GM18909 (cell line): ENCODE measurements around the gene EIF5A.
A peak's percentile ranks its signal among the peaks of the same experiment; 100 is the strongest.

Source experiments
- ATAC-seq: cut with Tn5 transposase; IDR thresholded peaks from one replicate; pipeline ENCODE4 v1.9.1; 2021; ENCODE audit warnings: mild to moderate bottlenecking; ENCODE audit not compliant: unreplicated experiment, poor library complexity

Gene EIF5A

DNA sequence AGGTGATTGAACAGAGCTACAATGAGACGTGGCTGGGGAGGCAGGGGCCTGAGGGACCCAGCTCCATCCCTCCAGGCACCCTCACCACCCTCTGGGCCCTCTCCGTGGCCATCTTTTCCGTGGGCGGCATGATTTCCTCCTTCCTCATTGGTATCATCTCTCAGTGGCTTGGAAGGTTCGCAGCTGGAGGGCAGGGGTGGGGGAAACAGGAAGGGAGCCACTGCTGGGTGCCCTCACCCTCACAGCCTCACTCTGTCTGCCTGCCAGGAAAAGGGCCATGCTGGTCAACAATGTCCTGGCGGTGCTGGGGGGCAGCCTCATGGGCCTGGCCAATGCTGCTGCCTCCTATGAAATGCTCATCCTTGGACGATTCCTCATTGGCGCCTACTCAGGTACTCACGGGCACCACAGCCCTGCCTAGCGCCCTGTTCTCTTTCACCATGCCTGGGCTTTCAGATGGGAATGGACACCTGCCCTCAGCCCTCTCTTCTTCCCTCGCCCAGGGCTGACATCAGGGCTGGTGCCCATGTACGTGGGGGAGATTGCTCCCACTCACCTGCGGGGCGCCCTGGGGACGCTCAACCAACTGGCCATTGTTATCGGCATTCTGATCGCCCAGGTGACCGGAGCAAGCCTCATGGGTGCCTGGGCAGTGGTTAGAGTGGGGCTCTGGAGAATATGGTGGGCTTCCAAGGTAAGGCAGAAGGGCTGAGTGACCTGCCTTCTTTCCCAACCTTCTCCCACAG lies 23.8 kb upstream of the EIF5A start:
- no peak for ATAC-seq

GRCh38 chr17:7284911-7285310 lies 22.5 kb upstream of the EIF5A start:
- ATAC-seq = no peak

DNA sequence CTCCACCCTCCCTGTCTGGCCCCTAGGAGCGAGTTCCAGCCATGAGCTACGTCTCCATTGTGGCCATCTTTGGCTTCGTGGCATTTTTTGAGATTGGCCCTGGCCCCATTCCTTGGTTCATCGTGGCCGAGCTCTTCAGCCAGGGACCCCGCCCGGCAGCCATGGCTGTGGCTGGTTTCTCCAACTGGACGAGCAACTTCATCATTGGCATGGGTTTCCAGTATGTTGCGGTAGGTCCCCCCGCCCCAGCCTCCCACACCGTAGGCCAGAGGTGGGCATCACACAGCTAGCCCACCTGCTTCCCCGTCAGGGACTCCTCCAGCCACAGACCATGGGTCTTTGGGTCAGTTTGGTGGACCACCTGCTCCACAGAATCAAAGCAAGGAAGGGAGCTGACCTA lies 21.7 kb upstream of the EIF5A start:
- no peak for ATAC-seq

DNA sequence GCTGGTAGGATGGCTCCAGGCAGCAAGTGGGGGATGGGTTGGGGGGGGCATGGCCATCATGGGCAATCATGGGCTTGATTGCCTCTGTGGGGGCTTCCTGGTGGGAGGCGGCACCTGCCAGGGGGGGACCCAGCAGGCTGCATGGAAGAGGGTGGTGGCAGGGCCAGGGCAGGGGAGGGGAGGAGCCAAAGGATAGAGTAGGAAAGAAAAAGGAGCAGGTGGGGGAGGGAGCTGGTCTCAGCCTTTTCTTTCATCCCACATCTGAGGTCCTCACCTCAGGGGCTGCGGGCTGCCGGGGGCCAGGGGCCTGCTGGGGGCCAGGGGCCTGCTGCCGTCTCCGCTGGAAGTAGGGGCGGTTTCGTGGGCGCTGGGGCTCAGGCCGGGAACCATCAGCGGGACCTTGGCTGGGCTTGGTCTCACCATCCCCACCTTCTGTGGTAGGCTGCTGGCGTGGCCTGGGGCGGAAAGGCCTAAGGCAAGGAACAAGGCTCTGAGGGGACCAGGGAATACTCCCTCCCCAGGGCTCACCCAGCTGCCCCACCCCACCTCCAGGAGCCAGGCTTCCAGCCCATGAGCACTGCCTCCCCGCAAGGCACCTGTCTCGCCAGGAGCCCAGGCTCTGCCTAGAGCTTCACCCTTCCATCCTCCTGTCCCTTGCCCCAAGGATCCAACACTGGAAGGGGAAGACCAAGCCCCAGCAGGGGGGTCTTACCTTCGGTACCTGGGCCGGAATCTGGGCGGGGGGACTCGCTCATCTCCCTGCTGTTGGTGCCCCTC lies 18.0 kb upstream of the EIF5A start:
- ATAC-seq = no peak

DNA sequence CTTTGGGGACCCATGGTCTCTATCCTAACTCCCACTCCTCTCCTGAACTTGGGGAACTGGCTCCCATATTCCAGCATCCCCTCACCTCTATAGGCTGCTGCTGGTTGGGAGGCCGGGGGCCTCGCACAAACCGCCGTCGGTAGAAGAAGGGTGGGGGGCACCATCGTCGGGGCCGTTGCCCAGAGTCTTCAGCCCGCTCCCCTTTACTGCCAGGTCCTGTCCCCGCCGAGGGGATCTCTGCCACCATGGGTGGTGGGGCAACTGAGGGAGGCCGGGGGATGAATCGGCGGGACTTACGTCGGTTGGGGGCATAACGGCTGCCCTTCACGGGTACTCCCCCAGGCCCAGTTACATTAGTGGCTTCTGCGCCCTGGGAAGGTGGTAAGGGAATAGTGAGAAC lies 17.3 kb upstream of the EIF5A start:
- ATAC-seq = no peak

- ATAC-seq = no peak
Measured at GRCh38 chr17:7290685-7291084, 16.7 kb upstream of the EIF5A start.

- no peak for ATAC-seq
Measured at GRCh38 chr17:7292194-7292593, 15.2 kb upstream of the EIF5A start.

GRCh38 chr17:7292729-7293128 lies 14.7 kb upstream of the EIF5A start:
- ATAC-seq = no peak

DNA sequence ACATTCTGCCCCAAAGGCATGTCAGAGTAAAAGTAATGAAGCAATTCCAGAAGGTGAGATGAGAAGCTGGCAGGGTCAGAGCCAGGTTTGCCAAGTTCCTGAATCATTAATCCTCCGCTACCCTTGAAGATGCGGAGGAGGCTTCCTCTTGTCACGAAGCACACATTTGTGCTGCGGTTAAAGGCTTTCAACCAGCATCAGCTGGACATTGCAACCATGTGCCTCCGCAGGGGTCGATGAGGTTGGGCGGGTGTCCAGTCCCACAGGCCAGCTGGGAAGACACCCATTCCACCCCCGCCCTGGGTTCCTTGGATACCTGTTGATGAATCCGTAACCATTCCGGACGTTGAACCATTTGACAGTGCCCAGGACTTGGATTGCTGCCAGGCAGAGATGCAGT lies 14.3 kb upstream of the EIF5A start:
- no peak for ATAC-seq

GRCh38 chr17:7293816-7294613 lies 13.4 kb upstream of the EIF5A start:
- ATAC-seq = no peak

DNA sequence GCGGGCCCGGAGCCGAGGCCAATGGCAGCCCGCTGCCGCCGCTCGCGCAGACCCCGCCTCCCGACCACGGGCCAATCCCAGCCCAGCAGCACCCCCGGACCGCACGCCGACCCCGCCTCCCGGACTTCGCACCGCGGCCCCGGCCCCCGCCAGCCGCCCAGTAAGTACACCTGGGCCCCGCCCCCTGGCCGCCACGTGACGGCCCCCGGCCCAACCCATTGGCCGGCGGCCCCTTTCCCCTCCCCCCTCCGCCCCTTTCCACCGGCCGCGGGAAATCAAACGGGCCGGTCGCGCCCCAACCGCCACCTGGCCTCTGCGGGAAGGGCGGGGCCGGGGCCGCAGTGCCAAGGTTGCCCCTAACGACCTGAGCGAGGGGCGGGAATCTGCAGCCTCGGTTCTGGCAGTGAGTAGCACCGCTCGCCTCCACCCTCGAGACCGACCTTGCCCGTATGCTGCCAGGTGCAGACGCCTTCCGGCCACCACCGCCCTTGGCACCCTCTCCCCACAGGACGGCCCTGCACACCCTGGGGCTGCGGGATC lies 12.7 kb upstream of the EIF5A start, which contains the start of gene YBX2:
Gene YBX2, minus strand, starts transcription at position 26 of the 540 bp plus-strand sequence. CDS start 139 bp downstream, outside the sequence.
- no peak for ATAC-seq

GRCh38 chr17:7295230-7296180 lies 11.9 kb upstream of the EIF5A start:
- ATAC-seq = no peak

DNA sequence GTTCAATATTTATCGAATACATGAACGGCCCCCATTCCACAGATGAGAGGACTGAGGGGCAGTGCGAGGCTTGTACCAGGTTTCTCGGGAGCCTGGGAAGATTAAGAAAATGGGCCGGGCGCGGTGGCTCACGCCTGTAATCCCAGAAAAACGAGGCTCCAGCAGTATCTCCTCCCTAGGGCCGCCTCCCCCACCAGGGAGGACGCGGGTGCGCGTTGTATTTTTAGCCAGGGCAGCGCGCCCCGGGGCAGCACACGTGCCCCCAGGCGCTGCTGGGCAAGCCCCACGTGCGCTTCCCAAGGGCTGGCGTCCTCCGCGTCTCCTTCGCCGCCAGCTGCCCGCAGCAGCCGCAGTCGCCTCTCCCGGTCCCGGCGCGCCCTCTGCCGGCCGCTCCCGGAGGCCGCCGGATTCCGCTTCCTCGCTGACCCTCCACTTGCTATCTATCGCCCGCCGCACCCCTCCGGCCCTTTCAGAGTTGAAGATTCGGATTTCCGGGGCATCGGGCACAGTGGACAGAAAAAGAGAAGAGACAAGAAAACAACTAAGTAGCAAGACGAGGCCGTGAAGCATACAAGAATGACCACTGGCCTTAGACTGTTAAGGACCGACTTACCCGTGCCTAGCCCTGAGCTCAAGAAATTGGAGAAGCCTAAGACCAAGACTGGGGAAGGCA lies 11.1 kb upstream of the EIF5A start:
- ATAC-seq = no peak

- ATAC-seq = no peak
Measured at GRCh38 chr17:7304179-7304578, 3.2 kb upstream of the EIF5A start.

GRCh38 chr17:7307686-7308624 lies 527 bp downstream of the EIF5A start:
- peak; percentile 1 for ATAC-seq

DNA sequence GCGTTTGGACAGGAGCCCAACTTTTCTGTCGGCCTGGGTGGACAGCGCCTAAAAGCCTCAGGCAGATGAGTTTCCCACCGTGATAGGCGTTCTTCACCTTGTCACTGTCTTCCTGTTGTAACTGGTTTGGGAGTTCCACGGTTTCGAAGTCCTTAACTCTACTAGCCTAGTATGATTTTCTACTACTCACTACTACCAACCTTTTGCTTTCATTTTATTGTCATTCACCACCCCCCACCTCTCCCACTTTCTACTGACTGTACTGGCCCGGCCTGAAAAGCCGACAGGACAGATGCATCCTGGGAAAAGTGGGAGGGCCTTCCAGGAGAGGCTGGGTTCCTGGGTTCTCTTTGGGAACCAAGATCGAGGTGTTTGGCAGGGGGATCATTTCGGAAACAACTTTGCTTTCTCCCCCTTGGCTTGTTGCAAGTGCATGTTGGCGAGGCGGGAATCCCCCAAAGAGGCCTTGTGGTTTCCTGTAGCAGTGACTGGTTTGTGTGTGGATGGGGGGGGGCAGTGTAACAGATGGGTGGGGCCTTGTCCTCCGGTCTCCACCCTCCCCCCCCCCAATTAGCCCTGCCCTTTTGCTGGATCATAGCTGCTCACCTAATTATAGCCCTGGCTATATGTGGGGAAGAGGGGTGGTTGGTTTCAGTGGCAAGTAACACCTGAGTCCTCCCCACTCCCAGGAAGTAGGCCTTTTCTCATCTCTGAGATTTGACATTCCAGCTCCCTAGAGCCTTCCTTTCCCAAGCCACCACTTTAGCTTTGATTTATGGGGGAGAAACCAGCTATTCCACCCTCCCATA lies 1.4 kb downstream of the EIF5A start:
- no peak for ATAC-seq

- ATAC-seq = no peak
Measured at GRCh38 chr17:7309628-7310027, 2.2 kb downstream of the EIF5A start.
